Measurements from ENCODE around the gene UIMC1. TPM values are rescaled to one million over a fixed set of nuclear protein-coding genes. Genes with fewer than 3 reads are reported as not detected.

Gene UIMC1
- total RNA-seq, 1 donor from 2014 or later = 39.1 TPM

- no peak overlapping the region for H3K27ac Mint-ChIP-seq
- TF ChIP-seq CTCF (conservative IDR thresholded peaks at IDR 0.05) = no peak
- H3K4me3 Mint-ChIP-seq = no peak overlapping the region
- no peaks in the 10 kb centered on the region for H3K9me3 Mint-ChIP-seq
- no peaks in the 10 kb centered on the region for H3K36me3 Mint-ChIP-seq
- H3K4me1 Mint-ChIP-seq (ENCODE audit: unreplicated experiment) = peaks cover 16% of the 10 kb centered on the region
- peaks cover 29% of the 10 kb centered on the region for H3K27me3 Mint-ChIP-seq
- DNase-seq (ENCODE audit: extremely low spot score, unreplicated experiment) = no peak
These were observed 143.4 kb downstream of the UIMC1 start for GRCh38 chr5:176863041-176863764.

GRCh38 chr5:176862330-176862995, 144.1 kb downstream of the UIMC1 start:
- H3K4me3 Mint-ChIP-seq = no peak overlapping the region
- H3K27ac Mint-ChIP-seq = no peak overlapping the region
- TF ChIP-seq CTCF (conservative IDR thresholded peaks at IDR 0.05) = no peak
- no peaks in the 10 kb centered on the region for H3K36me3 Mint-ChIP-seq
- H3K9me3 Mint-ChIP-seq = no peaks in the 10 kb centered on the region
- peaks cover 30% of the 10 kb centered on the region for H3K27me3 Mint-ChIP-seq
- peaks cover 14% of the 10 kb centered on the region for H3K4me1 Mint-ChIP-seq (ENCODE audit: unreplicated experiment)
- no peak for DNase-seq (ENCODE audit: extremely low spot score, unreplicated experiment)

DNA sequence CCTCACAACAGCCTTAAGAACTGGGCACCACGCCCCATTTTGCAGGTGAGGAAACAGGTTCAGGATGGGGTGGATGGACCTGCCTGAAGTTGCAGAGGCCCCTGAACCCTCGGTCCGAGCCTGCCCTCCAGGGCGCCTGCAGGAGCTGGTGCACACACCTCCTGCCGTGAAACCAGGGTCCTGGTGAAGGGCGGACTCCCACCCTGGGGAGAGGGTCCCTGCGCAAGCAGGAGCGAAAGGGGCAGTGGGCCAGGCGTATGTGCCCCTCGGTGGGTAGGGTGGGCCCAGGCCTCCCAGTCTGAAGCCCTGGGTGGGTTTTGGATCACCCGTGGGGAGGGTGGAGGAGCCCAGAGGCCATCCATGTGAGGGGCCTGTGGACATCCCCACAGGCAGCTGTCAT, 145.3 kb downstream of the UIMC1 start:
- Mint-ChIP-seq H3K9me3 (no peaks in the 10 kb centered on the region), H3K27me3 (peaks cover 18% of the 10 kb centered on the region), H3K4me1 (ENCODE audit: unreplicated experiment) (peaks cover 5% of the 10 kb centered on the region), H3K27ac (no peak overlapping the region), H3K4me3 (no peak overlapping the region), H3K36me3 (no peaks in the 10 kb centered on the region)
- DNase-seq (ENCODE audit: extremely low spot score, unreplicated experiment) = no peak
- TF ChIP-seq CTCF (conservative IDR thresholded peaks at IDR 0.05) = no peak

DNA sequence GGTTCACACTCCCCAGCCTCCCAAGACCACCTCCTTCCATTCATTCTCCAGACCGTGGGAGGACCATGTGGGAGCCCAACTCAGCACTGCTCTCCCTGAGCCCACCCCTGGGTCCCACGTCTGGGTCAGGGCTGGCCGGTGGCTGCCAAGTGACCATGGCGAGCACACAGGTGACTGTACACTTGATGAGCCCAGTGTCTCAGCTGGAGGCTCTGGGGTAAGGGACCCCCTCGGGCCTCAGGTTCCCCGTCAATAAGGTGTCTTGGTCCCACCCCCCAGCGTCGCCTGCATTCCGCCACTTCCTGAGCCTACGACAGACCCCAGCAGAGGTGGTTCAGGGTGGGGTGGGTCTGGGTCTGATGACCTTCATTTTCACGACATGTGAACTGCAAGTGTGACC, 146.2 kb downstream of the UIMC1 start:
- no peak overlapping the region for H3K27ac Mint-ChIP-seq
- no peak for DNase-seq (ENCODE audit: extremely low spot score, unreplicated experiment)
- H3K27me3 Mint-ChIP-seq = peaks cover 13% of the 10 kb centered on the region
- H3K4me3 Mint-ChIP-seq = no peak overlapping the region
- H3K9me3 Mint-ChIP-seq = no peaks in the 10 kb centered on the region
- TF ChIP-seq CTCF (conservative IDR thresholded peaks at IDR 0.05) = no peak
- H3K4me1 Mint-ChIP-seq (ENCODE audit: unreplicated experiment) = peaks cover 5% of the 10 kb centered on the region
- no peaks in the 10 kb centered on the region for H3K36me3 Mint-ChIP-seq

- peaks cover 5% of the 10 kb centered on the region for H3K4me1 Mint-ChIP-seq (ENCODE audit: unreplicated experiment)
- H3K27me3 Mint-ChIP-seq = peaks cover 13% of the 10 kb centered on the region
- H3K4me3 Mint-ChIP-seq = no peak overlapping the region
- DNase-seq (ENCODE audit: extremely low spot score, unreplicated experiment) = no peak
- H3K36me3 Mint-ChIP-seq = no peaks in the 10 kb centered on the region
- H3K9me3 Mint-ChIP-seq = no peaks in the 10 kb centered on the region
- H3K27ac Mint-ChIP-seq = no peak overlapping the region
- TF ChIP-seq CTCF (conservative IDR thresholded peaks at IDR 0.05) = no peak
These were observed 146.7 kb downstream of the UIMC1 start for GRCh38 chr5:176859916-176860315.

Measured in type B pancreatic cell (in vitro differentiated cells).